Measurements from ENCODE around the gene TRIM36.

Gene TRIM36, protein sequence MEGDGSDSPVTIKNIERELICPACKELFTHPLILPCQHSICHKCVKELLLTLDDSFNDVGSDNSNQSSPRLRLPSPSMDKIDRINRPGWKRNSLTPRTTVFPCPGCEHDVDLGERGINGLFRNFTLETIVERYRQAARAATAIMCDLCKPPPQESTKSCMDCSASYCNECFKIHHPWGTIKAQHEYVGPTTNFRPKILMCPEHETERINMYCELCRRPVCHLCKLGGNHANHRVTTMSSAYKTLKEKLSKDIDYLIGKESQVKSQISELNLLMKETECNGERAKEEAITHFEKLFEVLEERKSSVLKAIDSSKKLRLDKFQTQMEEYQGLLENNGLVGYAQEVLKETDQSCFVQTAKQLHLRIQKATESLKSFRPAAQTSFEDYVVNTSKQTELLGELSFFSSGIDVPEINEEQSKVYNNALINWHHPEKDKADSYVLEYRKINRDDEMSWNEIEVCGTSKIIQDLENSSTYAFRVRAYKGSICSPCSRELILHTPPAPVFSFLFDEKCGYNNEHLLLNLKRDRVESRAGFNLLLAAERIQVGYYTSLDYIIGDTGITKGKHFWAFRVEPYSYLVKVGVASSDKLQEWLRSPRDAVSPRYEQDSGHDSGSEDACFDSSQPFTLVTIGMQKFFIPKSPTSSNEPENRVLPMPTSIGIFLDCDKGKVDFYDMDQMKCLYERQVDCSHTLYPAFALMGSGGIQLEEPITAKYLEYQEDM

DNA sequence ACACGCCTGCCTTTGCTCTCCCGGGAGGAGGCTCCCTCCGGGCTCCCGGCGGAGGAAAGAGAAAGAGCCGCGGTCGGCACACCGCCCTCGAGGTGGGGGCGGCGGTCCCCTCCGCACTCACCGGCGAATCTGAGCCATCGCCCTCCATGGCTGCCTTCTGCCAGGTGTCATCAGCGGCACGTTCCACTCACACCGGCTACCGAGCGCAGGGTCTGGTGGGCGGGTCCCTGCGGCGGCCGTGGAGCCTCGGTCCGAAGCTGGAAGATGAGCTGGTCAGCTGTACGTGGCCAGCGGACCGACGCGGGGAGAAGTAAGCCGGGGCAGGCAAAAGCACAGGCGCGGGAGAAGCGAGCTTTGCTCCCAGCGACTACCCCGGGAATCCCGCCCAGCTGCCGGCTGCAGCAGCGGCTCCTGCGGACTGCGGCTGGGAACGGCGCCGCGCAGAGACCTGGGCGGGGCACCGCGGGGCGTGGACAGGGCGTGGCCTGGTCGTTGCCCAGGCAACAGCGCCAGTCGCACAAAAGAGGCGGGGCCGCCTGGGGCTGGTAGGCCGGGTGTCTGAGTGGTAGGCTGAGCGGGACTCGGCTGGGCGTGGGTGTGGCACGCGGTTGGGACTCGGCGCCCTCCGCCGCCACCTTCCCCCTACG lies at the start of gene TRIM36:
Gene TRIM36, minus strand, starts transcription at position 422 of the 647 bp plus-strand sequence. Its CDS starts 274 bp downstream, at position 148.
- no peak within 1 kb of the TSS for H3K9ac ChIP-seq (ENCODE audit: low read depth, low read length, poor library complexity, severe bottlenecking)
- H2AFZ ChIP-seq (ENCODE audit: low read length): no peak within 1 kb of the TSS
- H3K4me2 ChIP-seq (ENCODE audit: low read depth, low read length, poor library complexity, severe bottlenecking): no peak within 1 kb of the TSS
- no peaks in the 10 kb centered on the region for H3K27me3 ChIP-seq (ENCODE audit: insufficient read depth, low read length, poor library complexity, severe bottlenecking)
- no peak within 1 kb of the TSS for H3K4me3 ChIP-seq (ENCODE audit: low read length, poor library complexity, severe bottlenecking)
- no peaks in the 10 kb centered on the region for H3K9me2 ChIP-seq (replicated peaks; ENCODE audit: low read depth, low read length)
- no peaks in the 10 kb centered on the region for H3K36me3 ChIP-seq (ENCODE audit: insufficient read depth, low read length)
- H3F3A ChIP-seq (ENCODE audit: low read depth): no peaks in the 10 kb centered on the region
- no peak for TF ChIP-seq EZH2phosphoT487 (IDR thresholded peaks at IDR 0.05; ENCODE audit: borderline replicate concordance)
- TF ChIP-seq, protein P1, sequence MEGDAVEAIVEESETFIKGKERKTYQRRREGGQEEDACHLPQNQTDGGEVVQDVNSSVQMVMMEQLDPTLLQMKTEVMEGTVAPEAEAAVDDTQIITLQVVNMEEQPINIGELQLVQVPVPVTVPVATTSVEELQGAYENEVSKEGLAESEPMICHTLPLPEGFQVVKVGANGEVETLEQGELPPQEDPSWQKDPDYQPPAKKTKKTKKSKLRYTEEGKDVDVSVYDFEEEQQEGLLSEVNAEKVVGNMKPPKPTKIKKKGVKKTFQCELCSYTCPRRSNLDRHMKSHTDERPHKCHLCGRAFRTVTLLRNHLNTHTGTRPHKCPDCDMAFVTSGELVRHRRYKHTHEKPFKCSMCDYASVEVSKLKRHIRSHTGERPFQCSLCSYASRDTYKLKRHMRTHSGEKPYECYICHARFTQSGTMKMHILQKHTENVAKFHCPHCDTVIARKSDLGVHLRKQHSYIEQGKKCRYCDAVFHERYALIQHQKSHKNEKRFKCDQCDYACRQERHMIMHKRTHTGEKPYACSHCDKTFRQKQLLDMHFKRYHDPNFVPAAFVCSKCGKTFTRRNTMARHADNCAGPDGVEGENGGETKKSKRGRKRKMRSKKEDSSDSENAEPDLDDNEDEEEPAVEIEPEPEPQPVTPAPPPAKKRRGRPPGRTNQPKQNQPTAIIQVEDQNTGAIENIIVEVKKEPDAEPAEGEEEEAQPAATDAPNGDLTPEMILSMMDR (conservative IDR thresholded peaks at IDR 0.05; ENCODE audit: low read length): no peak
- no peaks in the 10 kb centered on the region for H3K4me1 ChIP-seq (ENCODE audit: insufficient read depth, low read length, poor library complexity, severe bottlenecking)
- no peaks in the 10 kb centered on the region for H4K20me1 ChIP-seq (ENCODE audit: insufficient read depth, low read length, poor library complexity, severe bottlenecking)
- no peaks in the 10 kb centered on the region for H3K9me3 ChIP-seq (ENCODE audit: insufficient read depth, low read depth, low read length)
- H3K79me2 ChIP-seq (ENCODE audit: insufficient read depth, low read length): no peaks in the 10 kb centered on the region

DNA sequence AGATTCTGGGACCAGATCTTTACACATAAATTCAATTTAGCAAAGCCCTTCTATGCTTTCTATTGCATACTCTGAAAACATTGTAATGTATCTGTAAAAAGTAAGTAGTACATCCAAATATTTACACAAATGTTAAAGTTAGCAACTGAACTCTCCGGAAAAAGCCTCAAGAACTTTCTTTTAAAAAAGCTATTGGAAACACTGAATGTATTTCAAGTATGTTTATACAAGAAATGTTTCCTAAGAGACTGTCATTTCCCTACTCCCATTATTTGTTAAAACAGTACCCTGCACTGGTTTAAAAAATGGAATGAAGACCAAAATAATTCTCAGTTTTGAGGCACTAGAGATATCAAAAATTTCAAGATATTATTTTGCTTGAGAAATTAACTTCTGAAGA lies 44.8 kb upstream of the TRIM36 start:
- no peak for TF ChIP-seq EZH2phosphoT487 (IDR thresholded peaks at IDR 0.05; ENCODE audit: borderline replicate concordance)
- TF ChIP-seq, protein P1 (conservative IDR thresholded peaks at IDR 0.05; ENCODE audit: low read length): no peak
- no peaks in the 10 kb centered on the region for H3K9me3 ChIP-seq (ENCODE audit: insufficient read depth, low read depth, low read length)
- no peaks in the 10 kb centered on the region for H3K27me3 ChIP-seq (ENCODE audit: insufficient read depth, low read length, poor library complexity, severe bottlenecking)
- H4K20me1 ChIP-seq (ENCODE audit: insufficient read depth, low read length, poor library complexity, severe bottlenecking): no peaks in the 10 kb centered on the region
- H3K4me1 ChIP-seq (ENCODE audit: insufficient read depth, low read length, poor library complexity, severe bottlenecking): no peaks in the 10 kb centered on the region
- H3K4me3 ChIP-seq (ENCODE audit: low read length, poor library complexity, severe bottlenecking): no peak overlapping the region
- no peaks in the 10 kb centered on the region for H3K79me2 ChIP-seq (ENCODE audit: insufficient read depth, low read length)
- no peak overlapping the region for H2AFZ ChIP-seq (ENCODE audit: low read length)
- H3K4me2 ChIP-seq (ENCODE audit: low read depth, low read length, poor library complexity, severe bottlenecking): no peak overlapping the region
- H3F3A ChIP-seq (ENCODE audit: low read depth): no peaks in the 10 kb centered on the region
- H3K9ac ChIP-seq (ENCODE audit: low read depth, low read length, poor library complexity, severe bottlenecking): no peak overlapping the region
- peaks cover 8% of the 10 kb centered on the region; the same call in 1 of the 2 replicates for H3K36me3 ChIP-seq (ENCODE audit: insufficient read depth, low read length)
- no peaks in the 10 kb centered on the region for H3K9me2 ChIP-seq (replicated peaks; ENCODE audit: low read depth, low read length)

DNA sequence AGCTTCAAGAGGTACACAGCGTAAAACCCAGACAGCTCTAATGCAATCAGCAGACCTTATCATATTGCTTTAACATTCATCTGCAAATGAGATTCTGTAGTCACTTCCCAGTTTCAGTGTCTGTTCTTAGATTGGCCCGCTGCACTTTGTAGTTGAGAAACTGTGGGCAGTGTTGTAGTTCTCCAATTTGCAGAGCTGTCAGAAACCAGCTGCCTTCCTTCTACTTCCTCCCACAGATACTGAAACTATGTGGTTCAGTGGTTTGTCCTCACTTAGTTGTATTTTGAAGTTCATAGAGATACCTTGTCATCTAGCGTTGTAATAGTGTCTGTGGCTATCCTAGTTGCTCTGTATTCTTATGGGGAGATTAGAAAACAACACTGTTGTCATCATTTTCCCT lies 39.6 kb upstream of the TRIM36 start:
- no peaks in the 10 kb centered on the region for H3K9me2 ChIP-seq (replicated peaks; ENCODE audit: low read depth, low read length)
- no peak overlapping the region for H3K9ac ChIP-seq (ENCODE audit: low read depth, low read length, poor library complexity, severe bottlenecking)
- no peak overlapping the region for H3K4me2 ChIP-seq (ENCODE audit: low read depth, low read length, poor library complexity, severe bottlenecking)

More for the DNA sequence above, 39.6 kb upstream of the TRIM36 start:
- H3K9me3 ChIP-seq (ENCODE audit: insufficient read depth, low read depth, low read length): no peaks in the 10 kb centered on the region
- H3K36me3 ChIP-seq (ENCODE audit: insufficient read depth, low read length): peaks cover 8% of the 10 kb centered on the region; the same call in 1 of the 2 replicates
- no peaks in the 10 kb centered on the region for H3K79me2 ChIP-seq (ENCODE audit: insufficient read depth, low read length)
- TF ChIP-seq, protein P1 (conservative IDR thresholded peaks at IDR 0.05; ENCODE audit: low read length): no peak
- no peak for TF ChIP-seq EZH2phosphoT487 (IDR thresholded peaks at IDR 0.05; ENCODE audit: borderline replicate concordance)
- no peak overlapping the region for H2AFZ ChIP-seq (ENCODE audit: low read length)
- no peaks in the 10 kb centered on the region for H3K4me1 ChIP-seq (ENCODE audit: insufficient read depth, low read length, poor library complexity, severe bottlenecking)
- no peaks in the 10 kb centered on the region for H4K20me1 ChIP-seq (ENCODE audit: insufficient read depth, low read length, poor library complexity, severe bottlenecking)
- no peak overlapping the region for H3K4me3 ChIP-seq (ENCODE audit: low read length, poor library complexity, severe bottlenecking)
- no peaks in the 10 kb centered on the region for H3F3A ChIP-seq (ENCODE audit: low read depth)
- no peaks in the 10 kb centered on the region for H3K27me3 ChIP-seq (ENCODE audit: insufficient read depth, low read length, poor library complexity, severe bottlenecking)

Measured in Loucy (cell line).